ENCODE measurements around the gene ENTPD1. TPM values are rescaled to one million over a fixed set of nuclear protein-coding genes. Genes with fewer than 3 reads are reported as not detected.

The ENTPD1 gene
- polyA plus RNA-seq, 2 of the 4 experiments (the other 2 are of a cell fraction): 0.08 to 0.14 TPM

GRCh38 chr10:95850791-95851190 lies 94.8 kb downstream of the ENTPD1 start:
- FAIRE-seq (no peak), ATAC-seq (no peak), DNase-seq (ENCODE audit: low read depth in 1 of 2, low spot score in 1 of 2) (no peak)
- CTCF ChIA-PET: no interaction called here
- POLR2A ChIA-PET: no interaction called here
- Histone ChIP-seq H3K27ac (no peak overlapping the region), H3K4me3 (no peak overlapping the region), H3K4me2 (no peak overlapping the region), H3K4me1 (no peaks in the 10 kb centered on the region), H3K9me3 (no peaks in the 10 kb centered on the region)
- TF ChIP-seq EP300 (IDR thresholded peaks at IDR 0.05): no peak
- no peak for TF ChIP-seq CTCF (IDR thresholded peaks at IDR 0.05)
- TF ChIP-seq BHLHE40 (IDR thresholded peaks at IDR 0.05; ENCODE audit: low read depth, low read length): no peak
- no peak for TF ChIP-seq E2F6 (IDR thresholded peaks at IDR 0.05; ENCODE audit: borderline replicate concordance, low read depth)
- no peak for TF ChIP-seq FOSB (CRISPR knock-in tag; IDR thresholded peaks at IDR 0.05)
- no peak for TF ChIP-seq CBX2 (IDR thresholded peaks at IDR 0.05; ENCODE audit: borderline replicate concordance, low read depth)
- TF ChIP-seq ZSCAN20 (CRISPR knock-in tag; IDR thresholded peaks at IDR 0.05): no peak
- TF ChIP-seq SMC3 (IDR thresholded peaks at IDR 0.05): no peak
- TF ChIP-seq EHF (CRISPR knock-in tag; IDR thresholded peaks at IDR 0.05): no peak
- TF ChIP-seq CHD4 (IDR thresholded peaks at IDR 0.05; ENCODE audit: borderline replicate concordance): no peak
- TF ChIP-seq HDAC2 (IDR thresholded peaks at IDR 0.05): no peak
- no peak for TF ChIP-seq GATA3 (IDR thresholded peaks at IDR 0.05; ENCODE audit: borderline replicate concordance)
- no peak for TF ChIP-seq NPAS2 (CRISPR knock-in tag; IDR thresholded peaks at IDR 0.05; ENCODE audit: borderline replicate concordance)
- no peak for TF ChIP-seq ZNF302 (CRISPR knock-in tag; IDR thresholded peaks at IDR 0.05)
- TF ChIP-seq NFE2L2 (conservative IDR thresholded peaks at IDR 0.05; ENCODE audit: low read length): no peak
- no peak for TF ChIP-seq HOXB5 (CRISPR knock-in tag; IDR thresholded peaks at IDR 0.05)
- no peak for TF ChIP-seq JUNB (IDR thresholded peaks at IDR 0.05)
- no peak for TF ChIP-seq CEBPB (IDR thresholded peaks at IDR 0.05)
- TF ChIP-seq ZFP36 (IDR thresholded peaks at IDR 0.05; ENCODE audit: borderline replicate concordance, partially characterized antibody): no peak
- TF ChIP-seq EHMT2 (IDR thresholded peaks at IDR 0.05; ENCODE audit: low read depth): no peak

- DNase-seq (ENCODE audit: low read depth in 1 of 2, low spot score in 1 of 2): no peak
- ATAC-seq: no peak
- ChIA-PET CTCF (interaction anchor here (1.2 kb wide), 1 partner anchor 165 kb away, joined by 5 read pairs; no protein-coding TSS in a partner anchor), POLR2A (no interaction called here)
- Histone ChIP-seq H3K4me1 (peaks cover 10% of the 10 kb centered on the region), H3K9me3 (no peaks in the 10 kb centered on the region), H3K27ac (no peak overlapping the region), H3K4me2 (no peak overlapping the region), H3K4me3 (no peak overlapping the region)
- no peak for TF ChIP-seq ZNF302 (CRISPR knock-in tag; IDR thresholded peaks at IDR 0.05)
- TF ChIP-seq BCL3 (IDR thresholded peaks at IDR 0.05): no peak
- no peak for TF ChIP-seq REST (IDR thresholded peaks at IDR 0.05)
- no peak for TF ChIP-seq FOSB (CRISPR knock-in tag; IDR thresholded peaks at IDR 0.05)
- no peak for TF ChIP-seq RNF2 (IDR thresholded peaks at IDR 0.05; ENCODE audit: borderline replicate concordance, low read depth)
- no peak for TF ChIP-seq CBX8 (IDR thresholded peaks at IDR 0.05)
- no peak for TF ChIP-seq CHD4 (IDR thresholded peaks at IDR 0.05; ENCODE audit: borderline replicate concordance)
- TF ChIP-seq FOSL2 (IDR thresholded peaks at IDR 0.05): no peak
- no peak for TF ChIP-seq FOSL2 (CRISPR knock-in tag; IDR thresholded peaks at IDR 0.05)
- no peak for TF ChIP-seq MAFK (IDR thresholded peaks at IDR 0.05; ENCODE audit: partially characterized antibody)
- no peak for TF ChIP-seq GATA3 (IDR thresholded peaks at IDR 0.05; ENCODE audit: borderline replicate concordance)
- TF ChIP-seq NR3C1 (IDR thresholded peaks at IDR 0.05): no peak
- TF ChIP-seq CHD2 (IDR thresholded peaks at IDR 0.05; ENCODE audit: low read length, partially characterized antibody): no peak
- TF ChIP-seq MAZ (IDR thresholded peaks at IDR 0.05; ENCODE audit: borderline replicate concordance, low read depth, low read length): no peak
- no peak for TF ChIP-seq FOXS1 (CRISPR knock-in tag; IDR thresholded peaks at IDR 0.05)
- no peak for TF ChIP-seq HES2 (IDR thresholded peaks at IDR 0.05)
- no peak for TF ChIP-seq NPAS2 (CRISPR knock-in tag; IDR thresholded peaks at IDR 0.05; ENCODE audit: borderline replicate concordance)
- no peak for TF ChIP-seq HOXB13 (CRISPR knock-in tag; IDR thresholded peaks at IDR 0.05; ENCODE audit: low read depth)
- no peak for FAIRE-seq
- WGBS (ENCODE audit: missing lambda C conversion rate): 90% methylated on average over 3 of the region's 3 CpGs
Observed at GRCh38 chr10:95860166-95860940, 104.4 kb downstream of the ENTPD1 start.
